Testis (tissue), 3 donors: Measurements from ENCODE around the gene SHISAL1. TPM values are rescaled to one million over a fixed set of nuclear protein-coding genes. Genes with fewer than 3 reads are reported as not detected.

Experiments used
- DNase-seq: peaks from one replicate; pipeline ENCODE4 v3.0.0-alpha.2; 2019
- H3K27ac ChIP-seq, 2 donors: fragments of 200-600 bp; sonication (generic); one replicate each; pipeline ENCODE4 v1.5.1; 2019
- H3K27me3 ChIP-seq: fragments of 200-600 bp; sonication (generic); one replicate; pipeline ENCODE4 v1.5.1; 2019
- H3K36me3 ChIP-seq: fragments of 200-600 bp; sonication (generic); one replicate; pipeline ENCODE4 v1.5.1; 2017; ENCODE audit warnings: low read depth; ENCODE audit errors: missing control alignments
- H3K4me1 ChIP-seq: fragments of 200-600 bp; sonication (generic); one replicate; pipeline ENCODE4 v1.5.1; 2019
- H3K4me3 ChIP-seq, 2 donors: fragments of 200-600 bp; sonication (generic); one replicate each; pipeline ENCODE4 v1.5.1; 2017 to 2019
- H3K9me3 ChIP-seq: fragments of 200-600 bp; sonication (generic); one replicate; pipeline ENCODE4 v1.5.1; 2017
- POLR2A ChIP-seq: fragments of 450-650 bp; IDR thresholded peaks from one replicate; pipeline ENCODE4 v1.6.1; 2017; ENCODE audit warnings: antibody characterized with exemption, mild to moderate bottlenecking, moderate library complexity
- WGBS, 2 donors: methylation state at CpG; one replicate each; pipeline ENCODE4 v1.1.5; 2018; 5-methylcytosine and 5-hydroxymethylcytosine counted together
- intact Hi-C: fragments of 100-400 bp; cut with DNase I; formaldehyde crosslinking; loops from one replicate; pipeline ENCODE4 v1.15.1; 2023; ENCODE audit warnings: low total_unique reads
- polyA plus RNA-seq: library from polyadenylated mRNA; stranded (reverse); fragments of 350-450 nt; fragmentation: Illumina TruSeq; extraction: RNeasy Lipid Tissue Mini Kit (QIAGEN cat#74804); gene quantifications from one replicate; pipeline ENCODE4 v1.2.3, GENCODE V29; 2014; ENCODE audit warnings: low read depth, low replicate concordance; ENCODE audit not compliant: insufficient read depth
- total RNA-seq, 2 donors: library from RNA; depleted of rRNA; stranded (reverse); fragments of >200 nt; gene quantifications; one replicate each; pipeline ENCODE4 v1.2.3, GENCODE V29; 2016
- TF ChIP-seq, protein P1 (sequence below), 3 experiments: fragments of 450-650 bp in 2 of 3; fragments of 200-600 bp in 1 of 3; sonication (generic) in 1 of 3; IDR thresholded peaks; one replicate each; pipeline ENCODE4 v1.5.1; 2016 to 2019; ENCODE audit warnings: antibody characterized with exemption in 3 of 3, mild to moderate bottlenecking in 2 of 3, moderate library complexity in 1 of 3

The SHISAL1 gene
- total and polyA plus RNA-seq, 3 donors from 2014 or later = 3.0 to 3.9 (median 3.1) TPM

DNA sequence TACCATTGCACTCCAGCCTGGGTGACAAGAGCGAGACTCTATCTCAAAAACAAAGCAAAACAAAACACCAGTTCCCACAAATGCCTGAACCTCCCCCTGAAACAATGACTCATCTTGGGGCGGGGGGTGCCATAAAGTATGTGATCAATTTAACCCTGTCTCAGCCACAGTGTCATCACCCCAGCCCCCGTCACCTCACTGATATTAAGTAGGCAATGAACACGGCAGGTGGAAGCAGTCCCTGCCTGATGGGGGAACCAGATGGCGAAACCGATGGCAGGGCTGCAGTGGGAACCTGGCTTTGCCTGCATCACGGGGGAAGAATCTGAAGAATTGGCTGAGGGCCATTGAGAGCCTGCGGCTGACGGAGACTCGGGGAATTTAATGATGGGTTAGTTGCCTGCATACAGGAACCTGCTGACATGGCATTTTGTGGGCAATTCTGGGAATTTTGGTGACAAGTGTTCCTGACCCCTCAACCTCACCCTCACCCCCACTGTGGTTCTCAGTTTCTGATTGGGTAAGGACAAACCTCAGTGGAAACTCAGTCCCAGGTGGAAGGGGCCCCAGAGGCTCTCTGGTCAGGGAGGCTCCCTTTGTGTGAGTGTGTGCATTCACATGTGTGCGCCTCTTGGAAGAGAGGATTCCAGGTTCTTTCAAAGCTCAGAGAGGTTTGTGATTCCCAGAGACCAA, 39.1 kb upstream of the SHISAL1 start:
- H3K4me1 ChIP-seq = peaks cover 8% of the 10 kb centered on the region
- no peaks in the 10 kb centered on the region for H3K9me3 ChIP-seq
- 40 to 58% methylated on average over 11 of the region's 11 CpGs for WGBS, 2 donors
- intact Hi-C loops = no loop called here
- H3K27me3 ChIP-seq = no peaks in the 10 kb centered on the region
- no peak for TF ChIP-seq POLR2A
- TF ChIP-seq, protein P1, sequence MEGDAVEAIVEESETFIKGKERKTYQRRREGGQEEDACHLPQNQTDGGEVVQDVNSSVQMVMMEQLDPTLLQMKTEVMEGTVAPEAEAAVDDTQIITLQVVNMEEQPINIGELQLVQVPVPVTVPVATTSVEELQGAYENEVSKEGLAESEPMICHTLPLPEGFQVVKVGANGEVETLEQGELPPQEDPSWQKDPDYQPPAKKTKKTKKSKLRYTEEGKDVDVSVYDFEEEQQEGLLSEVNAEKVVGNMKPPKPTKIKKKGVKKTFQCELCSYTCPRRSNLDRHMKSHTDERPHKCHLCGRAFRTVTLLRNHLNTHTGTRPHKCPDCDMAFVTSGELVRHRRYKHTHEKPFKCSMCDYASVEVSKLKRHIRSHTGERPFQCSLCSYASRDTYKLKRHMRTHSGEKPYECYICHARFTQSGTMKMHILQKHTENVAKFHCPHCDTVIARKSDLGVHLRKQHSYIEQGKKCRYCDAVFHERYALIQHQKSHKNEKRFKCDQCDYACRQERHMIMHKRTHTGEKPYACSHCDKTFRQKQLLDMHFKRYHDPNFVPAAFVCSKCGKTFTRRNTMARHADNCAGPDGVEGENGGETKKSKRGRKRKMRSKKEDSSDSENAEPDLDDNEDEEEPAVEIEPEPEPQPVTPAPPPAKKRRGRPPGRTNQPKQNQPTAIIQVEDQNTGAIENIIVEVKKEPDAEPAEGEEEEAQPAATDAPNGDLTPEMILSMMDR (IDR thresholded peaks at IDR 0.05) = no peak
- H3K4me3 ChIP-seq = no peak overlapping the region
- DNase-seq = peak; percentile 40
- no peaks in the 10 kb centered on the region for H3K36me3 ChIP-seq
- H3K27ac ChIP-seq = no peak overlapping the region

DNA sequence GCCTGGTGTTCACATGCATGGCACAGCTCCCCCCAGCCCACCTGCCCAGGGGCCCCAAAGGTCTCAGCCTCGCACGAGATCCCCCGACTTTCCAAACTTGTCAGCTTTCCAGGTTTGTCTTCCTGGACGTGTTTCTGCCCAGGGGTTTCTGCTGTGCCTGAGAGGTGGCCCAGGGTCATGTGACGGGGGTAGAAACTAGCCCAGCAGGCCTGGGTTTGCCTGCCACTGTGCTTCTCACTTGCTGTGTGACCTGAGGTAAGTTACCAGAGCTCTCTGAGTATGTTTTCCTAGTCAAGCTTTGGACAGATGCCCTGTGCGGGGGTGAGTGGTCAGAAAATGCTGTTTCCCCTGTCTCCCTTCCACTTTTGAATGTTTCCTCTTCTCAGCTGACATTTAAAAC, 38.3 kb upstream of the SHISAL1 start:
- Histone ChIP-seq H3K9me3 (no peaks in the 10 kb centered on the region), H3K27ac (no peak overlapping the region)
- intact Hi-C loops = no loop called here

DNA sequence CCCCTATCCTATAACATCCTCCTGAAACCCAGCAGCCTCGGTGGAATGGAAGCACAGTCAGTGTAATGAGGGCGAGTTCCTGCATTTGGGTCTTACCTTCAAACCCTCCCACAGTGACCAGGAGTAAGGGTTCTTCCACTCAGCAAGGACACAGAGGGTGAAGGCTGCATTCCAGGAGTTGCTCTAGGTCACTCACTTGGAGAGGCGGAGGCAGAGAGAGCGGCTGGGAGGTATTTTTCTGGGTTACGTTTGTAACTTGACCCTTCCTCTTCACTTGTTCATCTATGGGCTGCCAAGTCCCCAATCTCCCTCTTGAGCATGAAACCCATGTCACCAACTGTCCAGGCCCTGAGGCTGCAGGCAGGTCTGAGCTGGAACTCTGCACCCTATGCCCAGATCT, 36.8 kb upstream of the SHISAL1 start:
- intact Hi-C loops = no loop called here
- Histone ChIP-seq H3K27me3 (no peaks in the 10 kb centered on the region), H3K27ac (no peak overlapping the region), H3K4me1 (peaks cover 8% of the 10 kb centered on the region), H3K36me3 (no peaks in the 10 kb centered on the region), H3K4me3 (no peak overlapping the region), H3K9me3 (no peaks in the 10 kb centered on the region)
- TF ChIP-seq POLR2A = no peak
- TF ChIP-seq, protein P1 (IDR thresholded peaks at IDR 0.05) = no peak
- 66 to 79% methylated on average over 5 of the region's 5 CpGs for WGBS, 2 donors
- DNase-seq = no peak

More for the DNA sequence above, 38.3 kb upstream of the SHISAL1 start:
- Histone ChIP-seq H3K27me3 (no peaks in the 10 kb centered on the region), H3K36me3 (no peaks in the 10 kb centered on the region), H3K4me1 (peaks cover 8% of the 10 kb centered on the region), H3K4me3 (no peak overlapping the region)
- TF ChIP-seq POLR2A = no peak
- TF ChIP-seq, protein P1 (IDR thresholded peaks at IDR 0.05) = no peak
- DNase-seq = no peak
- 81 to 82% methylated on average over 6 of the region's 6 CpGs for WGBS, 2 donors

DNA sequence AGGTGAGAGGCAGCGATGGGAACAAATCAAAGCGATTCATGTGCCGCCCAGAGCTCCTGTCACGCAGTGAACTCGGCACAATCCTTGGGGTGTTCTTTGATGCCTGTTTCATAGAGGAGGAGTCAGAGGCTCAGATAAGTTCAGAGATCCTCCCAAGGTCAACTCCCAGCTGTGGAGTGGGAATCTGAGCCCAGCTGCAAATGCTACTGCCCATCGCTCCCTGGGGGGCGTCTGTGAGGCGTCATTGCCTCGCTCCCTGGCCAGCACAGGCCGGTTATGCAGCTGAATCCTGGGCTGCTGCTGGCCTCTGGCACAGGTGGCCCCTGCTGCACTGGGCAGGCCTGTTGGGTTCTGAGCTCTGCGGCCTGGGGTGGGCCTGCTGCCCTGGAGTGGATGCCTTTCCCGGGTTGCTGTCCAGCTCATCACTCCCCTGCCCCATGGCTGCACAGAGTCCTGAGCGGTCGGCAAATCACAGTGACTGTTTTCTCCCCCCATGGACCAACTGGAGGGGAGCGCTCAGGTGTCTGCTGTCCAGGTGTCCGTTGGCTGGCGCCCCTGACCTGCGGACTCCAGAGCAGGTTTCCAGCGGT, 36.3 kb upstream of the SHISAL1 start:
- H3K27ac ChIP-seq = no peak overlapping the region
- H3K27me3 ChIP-seq = no peaks in the 10 kb centered on the region
- no peaks in the 10 kb centered on the region for H3K36me3 ChIP-seq
- peak; percentile 36 for DNase-seq
- H3K9me3 ChIP-seq = no peaks in the 10 kb centered on the region
- TF ChIP-seq, protein P1 (IDR thresholded peaks at IDR 0.05) = no peak
- no peak for TF ChIP-seq POLR2A
- H3K4me1 ChIP-seq = peaks cover 8% of the 10 kb centered on the region
- intact Hi-C loops = no loop called here
- H3K4me3 ChIP-seq = no peak overlapping the region
- 57 to 61% methylated on average over 7 to 15 of the region's 19 CpGs for WGBS, 2 donors
